NCI-H2227 (cell line): ENCODE data around the gene ARL2BP.

ENCODE experiments used
- DNase-seq: peaks from one replicate; lab custom pipeline; 2025; ENCODE audit not compliant: unreplicated experiment; lab: John Stamatoyannopoulos, UW

The ARL2BP gene

GRCh38 chr16:57235128-57236021 is 9.7 kb upstream of the ARL2BP start:
- DNase-seq = no peak

- DNase-seq = no peak
These were observed 9.1 kb upstream of the ARL2BP start for GRCh38 chr16:57236022-57236350.

- no peak for DNase-seq
These were observed 6.4 kb upstream of the ARL2BP start for GRCh38 chr16:57238682-57239081.

- DNase-seq = no peak
These were observed 6.0 kb upstream of the ARL2BP start for GRCh38 chr16:57239107-57239506.

- DNase-seq = no peak
These were observed 4.2 kb upstream of the ARL2BP start for GRCh38 chr16:57240851-57241250.

- DNase-seq = no peak
These were observed 2.4 kb upstream of the ARL2BP start for GRCh38 chr16:57242650-57243049.

- DNase-seq = no peak
These were observed 644 bp upstream of the ARL2BP start for GRCh38 chr16:57244463-57244766.

GRCh38 chr16:57245472-57246113 is 534 bp downstream of the ARL2BP start:
- no peak for DNase-seq

GRCh38 chr16:57251352-57251751 is 6.3 kb downstream of the ARL2BP start:
- DNase-seq = no peak

GRCh38 chr16:57252148-57252721 is 7.2 kb downstream of the ARL2BP start:
- DNase-seq = no peak

- DNase-seq = no peak
These were observed 8.4 kb downstream of the ARL2BP start for GRCh38 chr16:57253466-57253865.

- DNase-seq = no peak
These were observed 10.8 kb downstream of the ARL2BP start for GRCh38 chr16:57255686-57256415.

GRCh38 chr16:57256601-57257395 is 11.7 kb downstream of the ARL2BP start:
- DNase-seq = no peak

- no peak for DNase-seq
These were observed 12.5 kb downstream of the ARL2BP start for GRCh38 chr16:57257455-57258070.

- DNase-seq = no peak
These were observed 13.3 kb downstream of the ARL2BP start for GRCh38 chr16:57258226-57258909.

GRCh38 chr16:57258910-57259475 is 13.9 kb downstream of the ARL2BP start:
- DNase-seq = no peak

- DNase-seq = no peak
These were observed 15.4 kb downstream of the ARL2BP start for GRCh38 chr16:57260294-57260929.

- no peak for DNase-seq
These were observed 16.7 kb downstream of the ARL2BP start for GRCh38 chr16:57261806-57262205.
